Measurements from ENCODE around the gene SIX3.

SIX3 gene

GRCh38 chr2:44931198-44931780, 10.2 kb upstream of the SIX3 start:
- no peak for DNase-seq (ENCODE audit: low spot score)

DNA sequence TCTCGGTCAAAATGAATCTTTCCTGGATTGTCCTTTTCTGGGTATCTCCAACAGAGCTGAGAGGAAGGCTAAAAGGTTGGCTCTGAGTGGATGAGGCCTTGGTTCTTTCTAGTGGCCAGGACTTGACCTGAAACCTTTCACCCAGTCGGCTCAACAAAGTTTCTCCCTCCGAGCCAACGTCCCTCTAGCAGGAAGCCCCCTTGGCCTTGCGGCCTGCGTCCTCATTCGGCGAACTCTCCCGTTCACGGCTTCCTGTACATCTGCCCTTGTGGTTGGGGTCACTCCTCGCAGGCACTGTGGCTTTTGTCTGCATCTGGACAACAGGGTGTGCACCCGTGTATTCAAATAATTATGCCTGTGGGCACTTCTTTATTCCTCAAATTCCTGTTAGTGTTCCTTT, 9.4 kb upstream of the SIX3 start:
- no peak for DNase-seq (ENCODE audit: low spot score)

- no peak for DNase-seq (ENCODE audit: low spot score)
These were observed 8.7 kb upstream of the SIX3 start for GRCh38 chr2:44932564-44933392.

- DNase-seq (ENCODE audit: low spot score) = no peak
These were observed 8.0 kb upstream of the SIX3 start for GRCh38 chr2:44933434-44933951.

DNA sequence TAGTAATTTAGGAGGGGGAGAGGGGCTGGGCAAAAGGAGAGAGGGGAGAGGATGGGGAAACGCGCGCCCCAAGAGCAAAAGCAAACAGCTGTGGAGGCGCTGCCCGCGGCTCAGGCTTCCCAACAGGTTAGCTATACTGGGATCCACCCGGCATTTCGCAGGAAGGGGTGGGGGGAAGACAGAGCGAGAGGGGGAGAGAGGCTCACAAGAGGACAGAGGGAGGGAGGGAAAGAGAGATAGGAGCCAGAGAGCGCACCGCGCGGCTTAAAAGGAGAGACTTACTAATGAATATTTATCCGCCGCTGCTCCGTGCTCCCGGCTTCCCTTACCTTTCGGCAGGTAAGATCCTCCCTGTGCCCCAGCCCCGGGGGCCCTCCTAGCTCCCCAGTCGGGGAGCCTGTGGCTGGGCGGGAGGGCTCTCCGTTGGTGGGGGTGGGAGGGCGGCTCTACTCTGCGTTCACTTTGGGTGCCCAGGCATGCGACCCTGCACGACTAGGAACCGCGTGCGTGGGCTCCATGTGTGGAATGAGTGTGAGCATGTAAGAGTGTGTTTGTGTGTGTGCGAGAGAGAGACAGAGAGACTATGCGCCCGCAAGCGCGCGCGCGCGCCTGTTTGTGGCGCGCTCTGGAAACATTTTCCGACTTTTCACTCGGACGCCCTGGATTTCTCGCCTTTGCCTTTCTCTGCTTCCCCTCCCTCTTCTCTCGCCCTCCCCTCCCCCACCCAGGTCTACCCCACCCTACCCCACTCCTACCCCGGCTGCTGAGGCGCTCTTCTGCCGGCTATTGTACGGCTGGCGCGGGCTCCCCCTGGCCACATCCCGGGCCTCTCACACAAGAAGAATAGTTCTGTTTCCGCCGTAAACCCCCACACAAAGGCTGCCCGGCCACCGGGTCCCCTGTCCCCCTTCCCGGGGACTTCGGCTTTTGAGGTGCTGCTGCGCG, 7.2 kb upstream of the SIX3 start:
- no peak for DNase-seq (ENCODE audit: low spot score)

DNA sequence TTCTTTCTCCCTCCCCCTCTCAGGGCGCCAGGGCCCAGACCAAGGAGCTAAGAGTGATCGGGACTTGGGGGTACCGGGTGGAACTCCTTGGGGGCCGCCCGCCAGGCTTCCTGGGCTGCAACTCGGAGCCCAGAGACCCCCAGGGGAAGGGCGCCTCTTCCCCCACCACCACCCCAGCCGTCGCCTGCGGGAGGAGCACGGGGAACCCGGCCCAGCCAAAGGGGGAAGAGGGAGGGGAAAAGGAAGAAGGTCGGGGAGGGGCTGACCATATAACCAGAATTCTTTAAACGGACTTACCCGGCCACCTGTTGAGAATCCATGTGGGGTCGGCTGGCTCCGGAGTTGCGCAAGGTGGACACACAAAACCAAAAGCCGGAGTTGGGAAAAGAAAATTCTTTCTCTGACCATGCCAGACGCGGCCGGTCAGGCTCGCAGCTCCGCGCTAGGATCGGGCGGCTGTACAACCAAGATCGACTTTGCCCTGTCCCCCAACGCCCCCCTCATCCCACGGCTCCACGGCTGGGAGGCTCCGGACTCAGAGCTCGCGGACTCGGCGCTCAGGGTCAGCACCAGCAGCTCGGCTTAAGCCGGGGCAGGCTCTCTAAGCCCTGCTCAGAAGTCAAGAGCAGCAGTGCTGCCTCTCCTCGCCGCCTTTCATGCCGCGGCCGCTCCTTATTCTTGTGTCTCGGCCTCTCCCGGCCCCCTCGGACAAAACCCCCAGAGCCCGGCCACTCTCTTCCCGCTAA, 6.3 kb upstream of the SIX3 start:
- no peak for DNase-seq (ENCODE audit: low spot score)

GRCh38 chr2:44935729-44936098, 5.8 kb upstream of the SIX3 start:
- DNase-seq (ENCODE audit: low spot score) = no peak

- no peak for DNase-seq (ENCODE audit: low spot score)
These were observed 5.2 kb upstream of the SIX3 start for GRCh38 chr2:44936275-44936674.

DNA sequence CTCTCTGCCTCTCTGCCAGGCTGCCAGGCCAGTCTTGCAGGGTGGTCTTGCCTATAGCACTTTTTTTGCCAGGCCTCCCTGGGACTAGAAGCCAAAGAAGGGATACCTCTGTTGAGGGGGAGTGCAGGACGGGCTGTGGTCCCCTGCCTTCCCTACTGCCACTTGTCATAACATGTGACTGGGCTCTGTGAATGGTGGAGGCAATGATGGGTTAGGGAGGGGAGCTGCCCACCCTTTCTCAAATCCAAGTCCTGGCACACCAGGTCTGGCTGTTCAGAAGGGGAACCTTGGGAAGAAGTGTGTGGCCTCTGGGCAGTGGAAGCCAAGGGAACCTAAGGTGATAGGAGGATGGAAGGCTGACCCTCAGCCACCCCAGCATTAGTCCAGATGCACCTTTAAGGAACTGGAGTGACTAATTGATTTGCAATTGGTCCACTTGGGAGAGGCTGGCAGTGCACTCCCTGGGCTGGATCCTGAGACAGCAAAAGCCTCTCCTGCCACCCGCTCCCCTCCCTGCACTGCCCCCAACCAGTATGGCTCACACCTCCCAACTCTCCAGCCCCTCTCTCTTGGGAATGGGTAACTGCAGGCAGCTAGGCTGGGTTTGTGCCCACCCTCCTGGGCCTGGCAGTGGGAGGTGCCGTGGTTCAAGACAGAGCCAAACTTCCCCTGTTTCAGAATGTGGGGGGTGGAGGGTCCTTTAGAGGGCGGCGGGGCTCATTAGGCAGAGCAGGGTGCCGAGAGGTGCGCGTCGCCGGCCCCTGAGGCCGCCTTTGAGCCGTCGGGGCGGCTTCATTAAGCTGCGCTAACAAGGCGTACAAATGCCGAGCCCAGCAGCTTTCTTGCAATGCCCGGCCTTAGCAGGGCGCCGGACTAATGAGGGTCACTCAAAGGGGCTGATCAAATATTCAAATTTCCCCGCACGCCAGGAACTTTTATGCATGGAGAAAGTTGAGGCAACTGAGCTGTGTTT, 4.5 kb upstream of the SIX3 start:
- DNase-seq (ENCODE audit: low spot score) = no peak

GRCh38 chr2:44937688-44938240, 3.7 kb upstream of the SIX3 start:
- no peak for DNase-seq (ENCODE audit: low spot score)

DNA sequence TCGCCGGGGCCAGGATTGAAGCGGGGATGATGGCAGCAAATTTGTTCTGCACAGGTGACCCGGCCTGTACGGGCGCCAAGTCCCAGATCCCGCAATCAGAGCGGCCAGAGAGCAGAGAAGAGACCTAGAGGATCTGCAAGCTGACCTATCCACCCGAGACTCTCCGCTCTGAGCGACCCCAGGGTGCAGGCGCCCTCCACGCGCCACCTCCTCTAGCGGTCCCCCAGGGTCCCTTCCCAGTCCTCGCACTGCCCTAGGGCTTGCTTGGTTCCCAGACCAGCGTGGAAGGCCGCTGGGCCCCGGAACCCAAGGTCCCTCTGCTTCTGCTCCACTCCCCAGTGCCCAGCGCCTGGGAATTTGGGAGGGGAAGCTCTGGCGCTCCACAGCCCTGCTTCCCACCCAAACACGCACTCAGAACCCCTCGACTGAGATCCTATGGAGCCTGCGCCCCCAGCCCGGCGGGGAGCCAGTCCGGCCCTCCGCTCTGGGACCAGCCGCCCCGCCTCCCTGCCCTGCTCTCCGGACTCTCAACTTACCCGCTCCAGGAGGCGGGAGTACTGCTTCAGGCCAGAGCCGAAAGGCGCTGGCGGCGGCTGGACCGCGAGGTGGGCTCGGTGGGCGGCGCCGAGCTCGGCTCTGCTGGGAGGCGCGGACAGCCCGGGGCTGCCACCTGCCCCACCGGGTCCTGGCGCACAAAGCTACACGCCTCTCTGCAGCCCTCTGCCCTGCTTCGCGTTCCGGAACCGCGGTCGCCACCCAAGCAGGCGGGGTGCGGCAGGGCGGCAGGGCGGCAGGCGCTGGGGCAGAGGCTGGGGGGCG, 3.0 kb upstream of the SIX3 start:
- no peak for DNase-seq (ENCODE audit: low spot score)

DNA sequence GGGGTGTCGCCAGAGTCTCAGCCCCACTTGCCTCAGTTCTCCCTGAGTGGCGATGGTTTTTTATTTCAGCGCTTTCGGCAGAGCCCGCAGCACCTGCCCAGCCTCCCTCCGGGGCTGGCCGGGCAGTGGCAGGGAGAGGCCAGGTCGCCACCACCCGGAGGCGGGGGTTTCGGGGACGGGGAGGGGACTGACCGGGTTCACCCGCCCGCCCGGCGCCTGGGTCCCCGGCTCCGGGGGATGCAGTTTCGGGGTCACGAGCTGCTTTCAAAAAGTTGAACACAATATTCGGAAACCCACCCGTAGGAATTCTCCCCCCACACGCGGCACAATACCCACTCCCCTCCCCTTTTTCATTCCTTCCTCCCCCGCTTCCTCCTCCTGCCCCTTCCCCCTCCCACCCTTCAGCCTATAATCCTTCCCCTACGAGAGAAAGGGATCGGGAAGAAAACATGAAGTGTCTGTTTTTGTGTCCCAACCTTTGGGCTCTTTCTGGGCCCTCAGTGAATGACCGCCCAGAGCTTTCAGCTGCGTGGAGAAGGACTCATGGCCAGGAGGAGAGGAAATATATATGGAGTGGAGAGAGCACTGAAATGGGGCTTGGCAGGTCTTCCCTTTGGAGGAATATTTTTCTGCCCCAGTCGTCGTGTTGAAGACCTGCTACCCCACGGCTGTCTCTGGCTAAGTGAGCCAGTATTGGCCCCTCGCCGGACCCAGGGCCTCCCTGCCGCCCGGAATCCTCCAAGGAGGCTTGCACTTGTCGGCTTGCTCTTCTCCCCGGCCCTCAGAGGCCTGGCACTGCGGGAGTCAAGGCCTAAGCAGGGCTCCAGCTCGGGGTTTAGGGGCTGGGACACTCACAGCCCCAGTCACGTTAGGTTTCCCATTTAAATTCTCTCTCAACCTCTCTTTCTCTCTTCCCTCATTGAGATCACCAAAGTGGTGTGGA, 2.1 kb upstream of the SIX3 start:
- DNase-seq (ENCODE audit: low spot score) = no peak

GRCh38 chr2:44940049-44940494, 1.4 kb upstream of the SIX3 start:
- DNase-seq (ENCODE audit: low spot score) = no peak

GRCh38 chr2:44940732-44941464, 604 bp upstream of the SIX3 start:
- DNase-seq (ENCODE audit: low spot score) = no peak

GRCh38 chr2:44942304-44943030, 965 bp downstream of the SIX3 start:
- DNase-seq (ENCODE audit: low spot score) = no peak

- DNase-seq (ENCODE audit: low spot score) = no peak
These were observed 1.7 kb downstream of the SIX3 start for GRCh38 chr2:44943031-44943692.

Data from pons (tissue), 1 donor.